GM12874 (cell line): ENCODE measurements around the gene DDX49.

Source experiments
- TF ChIP-seq, protein P1 (sequence below): IDR thresholded peaks from 2 replicates; pipeline ENCODE4 v1.5.1; 2011; ENCODE audit warnings: low read depth, mild to moderate bottlenecking, control low read depth, low read length, moderate library complexity; ENCODE audit not compliant: insufficient read depth

Gene DDX49

DNA sequence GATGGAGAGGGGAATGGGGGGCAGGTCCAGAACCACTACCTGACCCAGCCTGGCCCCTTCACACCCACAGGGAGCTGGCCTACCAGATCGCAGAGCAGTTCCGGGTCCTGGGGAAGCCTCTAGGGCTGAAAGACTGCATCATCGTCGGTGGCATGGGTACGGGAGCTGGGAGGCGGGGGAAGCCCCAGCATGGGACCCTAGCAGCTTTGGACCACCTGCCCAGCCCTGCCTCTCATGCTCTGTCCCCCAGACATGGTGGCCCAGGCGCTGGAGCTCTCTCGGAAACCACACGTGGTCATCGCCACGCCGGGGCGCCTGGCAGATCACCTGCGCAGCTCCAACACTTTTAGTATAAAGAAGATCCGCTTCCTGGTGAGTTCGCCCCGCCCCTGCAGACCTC, 2.1 kb downstream of the DDX49 start:
- TF ChIP-seq, protein P1, sequence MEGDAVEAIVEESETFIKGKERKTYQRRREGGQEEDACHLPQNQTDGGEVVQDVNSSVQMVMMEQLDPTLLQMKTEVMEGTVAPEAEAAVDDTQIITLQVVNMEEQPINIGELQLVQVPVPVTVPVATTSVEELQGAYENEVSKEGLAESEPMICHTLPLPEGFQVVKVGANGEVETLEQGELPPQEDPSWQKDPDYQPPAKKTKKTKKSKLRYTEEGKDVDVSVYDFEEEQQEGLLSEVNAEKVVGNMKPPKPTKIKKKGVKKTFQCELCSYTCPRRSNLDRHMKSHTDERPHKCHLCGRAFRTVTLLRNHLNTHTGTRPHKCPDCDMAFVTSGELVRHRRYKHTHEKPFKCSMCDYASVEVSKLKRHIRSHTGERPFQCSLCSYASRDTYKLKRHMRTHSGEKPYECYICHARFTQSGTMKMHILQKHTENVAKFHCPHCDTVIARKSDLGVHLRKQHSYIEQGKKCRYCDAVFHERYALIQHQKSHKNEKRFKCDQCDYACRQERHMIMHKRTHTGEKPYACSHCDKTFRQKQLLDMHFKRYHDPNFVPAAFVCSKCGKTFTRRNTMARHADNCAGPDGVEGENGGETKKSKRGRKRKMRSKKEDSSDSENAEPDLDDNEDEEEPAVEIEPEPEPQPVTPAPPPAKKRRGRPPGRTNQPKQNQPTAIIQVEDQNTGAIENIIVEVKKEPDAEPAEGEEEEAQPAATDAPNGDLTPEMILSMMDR, result no peak

DNA sequence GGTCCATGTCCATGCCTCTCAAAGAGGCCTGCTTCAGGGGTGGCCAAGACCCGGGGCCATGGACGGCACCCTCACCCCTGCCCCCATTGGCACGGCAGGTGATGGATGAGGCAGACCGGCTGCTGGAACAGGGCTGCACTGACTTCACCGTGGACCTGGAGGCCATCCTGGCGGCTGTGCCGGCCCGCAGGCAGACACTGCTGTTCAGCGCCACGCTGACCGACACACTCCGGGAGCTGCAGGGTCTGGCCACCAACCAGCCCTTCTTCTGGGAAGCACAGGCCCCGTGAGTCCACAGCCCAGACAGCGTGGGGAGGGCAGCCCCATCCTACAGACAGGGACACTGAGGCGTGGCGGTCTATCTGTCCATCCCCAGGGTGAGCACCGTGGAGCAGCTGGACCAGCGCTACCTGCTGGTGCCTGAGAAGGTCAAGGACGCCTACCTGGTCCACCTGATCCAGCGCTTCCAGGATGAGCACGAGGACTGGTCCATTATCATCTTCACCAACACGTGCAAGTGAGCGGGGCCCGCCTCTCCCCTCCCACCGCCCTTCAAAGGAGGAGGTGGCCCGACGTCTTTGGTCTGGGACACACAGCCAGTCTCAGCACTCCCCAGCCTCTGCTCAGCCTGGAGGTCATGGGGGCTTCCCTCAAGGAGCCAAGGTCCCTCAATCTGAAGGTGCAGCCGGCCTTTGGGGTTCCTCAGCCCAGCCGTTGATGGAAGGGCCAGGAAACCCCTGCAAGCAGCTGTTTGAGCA, 2.9 kb downstream of the DDX49 start:
- TF ChIP-seq, protein P1, result no peak

DNA sequence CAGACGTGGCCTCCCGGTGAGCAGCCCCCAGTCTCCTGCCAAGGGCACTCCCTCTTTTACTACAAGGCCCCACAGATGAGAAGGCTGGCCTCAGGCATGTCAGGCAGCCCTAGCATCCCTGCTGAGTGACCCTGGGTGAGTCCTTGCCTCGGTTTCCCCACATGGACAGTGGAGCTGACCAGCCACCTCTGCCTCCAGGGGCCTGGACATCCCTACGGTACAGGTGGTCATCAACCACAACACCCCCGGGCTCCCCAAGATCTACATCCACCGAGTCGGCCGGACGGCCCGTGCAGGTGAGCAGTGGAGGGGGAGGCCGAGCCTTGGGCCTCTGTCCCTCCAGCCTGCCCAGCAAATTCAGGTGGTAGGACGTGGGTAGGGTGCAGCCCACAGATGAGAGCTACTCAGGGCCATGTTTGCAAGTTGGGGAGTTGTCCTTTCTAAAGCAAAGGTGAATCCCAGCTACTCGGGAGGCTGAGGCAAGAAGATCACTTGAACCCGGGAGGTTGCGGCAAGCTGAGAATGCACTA, 5.2 kb downstream of the DDX49 start:
- TF ChIP-seq, protein P1, result no peak

DNA sequence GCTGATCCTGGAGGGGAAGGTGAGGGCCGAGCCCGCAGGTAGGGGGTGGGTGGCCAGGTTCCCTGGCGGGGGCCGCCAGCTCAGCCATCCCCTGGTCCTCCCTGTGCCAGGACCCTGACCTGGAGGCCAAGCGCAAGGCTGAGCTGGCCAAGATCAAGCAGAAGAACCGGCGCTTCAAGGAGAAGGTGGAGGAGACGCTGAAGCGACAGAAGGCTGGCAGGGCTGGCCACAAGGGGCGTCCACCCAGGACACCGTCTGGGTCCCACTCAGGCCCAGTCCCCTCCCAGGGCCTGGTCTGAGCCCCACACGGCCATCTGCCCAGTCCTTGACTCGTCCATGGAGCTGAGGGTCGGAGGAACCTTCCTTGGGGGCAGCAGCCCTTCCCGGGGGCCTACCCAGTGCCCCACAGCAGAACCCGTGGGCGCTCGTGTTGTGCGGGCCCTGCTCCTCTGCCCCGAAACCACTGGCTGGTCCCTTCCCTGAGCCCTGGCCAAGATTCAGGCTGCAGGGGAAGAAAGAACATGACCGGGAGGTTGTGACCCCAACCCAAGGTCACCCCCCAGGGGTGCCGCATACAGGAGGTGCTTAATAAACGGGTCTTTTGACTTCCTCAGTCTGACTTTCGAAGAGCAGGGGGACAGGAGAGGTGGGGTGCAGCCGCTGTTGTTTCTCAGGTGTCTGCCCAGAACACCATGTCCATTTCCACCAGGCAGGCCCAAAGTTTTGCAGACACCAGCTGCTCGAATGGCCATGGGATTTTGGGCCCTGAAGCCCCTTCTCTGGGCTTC, 8.7 kb downstream of the DDX49 start:
- TF ChIP-seq, protein P1, result no peak

DNA sequence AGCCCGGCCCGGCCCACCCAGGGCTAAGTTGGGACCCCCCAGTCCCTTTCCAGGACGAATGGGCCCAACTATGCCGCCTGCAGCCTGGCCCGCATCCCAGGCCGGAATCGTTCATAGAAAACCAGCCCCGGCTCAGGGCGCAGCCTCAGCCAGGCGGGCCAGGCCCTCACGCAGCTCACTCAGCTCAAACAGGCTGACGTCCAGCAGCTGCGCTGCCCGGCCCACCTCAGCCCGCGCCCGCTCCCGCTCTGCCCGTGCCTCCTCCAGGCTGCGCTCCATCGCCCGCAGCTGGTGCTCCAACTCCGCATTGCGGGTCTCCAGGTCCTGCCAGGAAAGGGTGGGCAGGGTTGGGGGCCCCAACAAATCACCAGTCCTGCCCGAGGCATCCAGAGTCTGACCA, 9.8 kb downstream of the DDX49 start:
- TF ChIP-seq, protein P1, result no peak

DNA sequence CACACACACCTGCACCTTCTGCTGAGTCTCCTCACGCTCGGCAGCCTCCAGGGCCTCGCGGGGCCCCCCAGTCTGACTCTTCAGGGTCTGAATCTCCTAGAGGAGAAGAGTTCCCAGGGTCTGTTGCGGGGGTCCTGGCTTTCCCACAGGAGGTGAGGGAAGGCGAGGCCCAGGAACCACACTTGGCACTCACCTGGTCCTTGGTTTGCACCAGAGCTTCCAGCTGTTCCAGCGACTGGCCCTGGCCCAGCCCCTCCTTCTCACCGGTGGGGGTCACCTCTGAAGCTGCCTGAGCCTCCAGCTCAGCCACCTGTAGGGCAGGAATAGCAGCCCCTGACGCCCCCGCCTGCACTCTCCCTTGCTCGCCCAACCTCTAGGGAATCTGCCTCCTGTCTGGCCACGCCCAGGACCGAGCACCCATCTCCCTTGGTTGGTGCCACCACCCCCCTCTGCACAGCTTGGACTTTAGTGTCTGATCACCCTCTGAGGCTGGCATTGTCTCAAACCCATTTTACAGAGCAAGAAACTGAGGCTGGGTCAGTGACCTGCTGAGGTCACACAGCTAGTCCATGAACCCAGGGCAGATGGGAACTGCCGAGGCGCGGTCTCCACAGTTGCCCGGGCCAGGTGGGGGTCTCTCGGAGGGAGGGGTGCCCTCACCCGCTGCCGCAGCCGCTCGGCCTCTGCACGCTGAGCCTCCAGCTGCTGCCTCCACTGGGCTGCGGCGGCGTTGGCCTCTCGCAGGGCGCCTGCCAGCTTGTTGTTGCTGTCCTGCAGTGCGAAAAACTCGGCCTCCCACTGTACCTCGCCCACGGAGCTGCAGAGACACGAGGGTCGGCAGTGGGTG, 12.0 kb downstream of the DDX49 start:
- TF ChIP-seq, protein P1, result no peak
